Choroid plexus epithelial cell (primary cell): Measurements from ENCODE around the gene MYO5A.
"Not testable (repeated sequence)": the region's sequence is repeated elsewhere in the genome, so short reads cannot be mapped to it uniquely, and the experiment has no call there.

Experiments
- DNase-seq: peaks from one replicate; pipeline ENCODE4 v3.0.0-alpha.2; 2010; ENCODE audit warnings: low read depth
- H3K4me3 ChIP-seq: 2 replicates; pipeline ENCODE4 v1.5.1; 2011; ENCODE audit warnings: low read depth, mild to moderate bottlenecking, control low read depth, low read length, moderate library complexity
- TF ChIP-seq, protein P1 (sequence below): conservative IDR thresholded peaks from 2 replicates; pipeline ENCODE4 v1.5.1; 2011; ENCODE audit warnings: low read depth, mild to moderate bottlenecking, control low read depth, inconsistent platforms, low read length, moderate library complexity

The MYO5A gene

DNA sequence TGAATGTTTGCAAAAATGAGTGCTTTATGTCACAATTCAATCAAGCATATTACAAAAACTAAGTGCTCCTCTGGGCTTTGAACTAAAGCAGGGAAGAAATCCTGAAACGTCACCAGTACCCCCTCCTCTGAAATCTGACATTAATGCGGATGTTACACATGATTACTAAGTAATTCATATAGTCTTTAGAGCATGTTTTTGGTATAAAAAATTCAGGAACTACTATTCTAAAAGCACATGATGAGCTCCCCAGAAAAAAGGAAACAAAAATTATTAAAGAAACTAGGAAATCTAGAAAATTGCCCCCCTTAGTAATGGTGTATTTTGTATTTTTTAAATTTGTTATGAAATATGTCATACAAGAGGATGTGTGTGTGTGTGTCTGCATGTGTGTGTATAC lies 87.7 kb downstream of the MYO5A start:
- H3K4me3 ChIP-seq, result no peak overlapping the region
- TF ChIP-seq, protein P1, sequence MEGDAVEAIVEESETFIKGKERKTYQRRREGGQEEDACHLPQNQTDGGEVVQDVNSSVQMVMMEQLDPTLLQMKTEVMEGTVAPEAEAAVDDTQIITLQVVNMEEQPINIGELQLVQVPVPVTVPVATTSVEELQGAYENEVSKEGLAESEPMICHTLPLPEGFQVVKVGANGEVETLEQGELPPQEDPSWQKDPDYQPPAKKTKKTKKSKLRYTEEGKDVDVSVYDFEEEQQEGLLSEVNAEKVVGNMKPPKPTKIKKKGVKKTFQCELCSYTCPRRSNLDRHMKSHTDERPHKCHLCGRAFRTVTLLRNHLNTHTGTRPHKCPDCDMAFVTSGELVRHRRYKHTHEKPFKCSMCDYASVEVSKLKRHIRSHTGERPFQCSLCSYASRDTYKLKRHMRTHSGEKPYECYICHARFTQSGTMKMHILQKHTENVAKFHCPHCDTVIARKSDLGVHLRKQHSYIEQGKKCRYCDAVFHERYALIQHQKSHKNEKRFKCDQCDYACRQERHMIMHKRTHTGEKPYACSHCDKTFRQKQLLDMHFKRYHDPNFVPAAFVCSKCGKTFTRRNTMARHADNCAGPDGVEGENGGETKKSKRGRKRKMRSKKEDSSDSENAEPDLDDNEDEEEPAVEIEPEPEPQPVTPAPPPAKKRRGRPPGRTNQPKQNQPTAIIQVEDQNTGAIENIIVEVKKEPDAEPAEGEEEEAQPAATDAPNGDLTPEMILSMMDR, result no peak
- no peak for DNase-seq

DNA sequence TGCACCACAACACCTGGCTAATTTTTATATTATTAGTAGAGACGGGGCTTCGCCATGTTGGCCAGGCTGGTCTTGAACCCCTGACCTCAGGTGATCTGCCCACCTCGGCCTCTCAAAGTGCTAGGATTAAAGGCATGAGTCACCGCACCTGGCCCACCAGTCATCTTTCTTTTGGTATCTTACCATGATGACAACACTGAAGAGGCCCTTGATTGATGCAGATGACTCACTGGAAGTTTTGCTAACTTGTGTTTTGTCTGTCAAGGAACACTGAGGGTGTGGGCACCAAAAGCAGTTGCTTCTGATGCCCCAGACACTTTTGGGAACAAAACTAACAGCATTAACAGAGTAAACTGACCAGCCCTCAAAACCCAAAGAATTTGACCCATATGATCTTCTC lies 88.3 kb downstream of the MYO5A start:
- H3K4me3 ChIP-seq, result no peak overlapping the region
- TF ChIP-seq, protein P1, result no peak
- no peak for DNase-seq

DNA sequence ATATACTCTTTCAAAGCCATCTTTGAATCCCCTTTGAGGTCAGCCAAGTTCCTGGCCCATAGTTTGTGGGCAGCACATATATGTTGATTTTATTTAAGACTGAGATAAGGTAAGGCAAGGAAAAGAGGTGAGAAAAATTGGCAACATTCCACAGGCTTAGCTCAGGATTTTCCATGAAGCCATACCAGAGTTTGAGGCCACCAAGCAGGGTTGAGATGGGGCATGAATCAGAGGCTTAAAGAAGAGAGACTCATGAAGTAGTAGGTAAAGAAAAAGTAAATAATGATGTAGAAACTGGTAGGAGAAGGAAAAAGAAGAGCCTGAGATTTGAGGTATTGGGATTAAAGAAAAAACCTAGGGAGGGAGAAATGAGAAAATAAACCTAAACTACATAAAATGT lies 89.2 kb downstream of the MYO5A start:
- DNase-seq, result no peak
- no peak overlapping the region for H3K4me3 ChIP-seq
- TF ChIP-seq, protein P1, result no peak

DNA sequence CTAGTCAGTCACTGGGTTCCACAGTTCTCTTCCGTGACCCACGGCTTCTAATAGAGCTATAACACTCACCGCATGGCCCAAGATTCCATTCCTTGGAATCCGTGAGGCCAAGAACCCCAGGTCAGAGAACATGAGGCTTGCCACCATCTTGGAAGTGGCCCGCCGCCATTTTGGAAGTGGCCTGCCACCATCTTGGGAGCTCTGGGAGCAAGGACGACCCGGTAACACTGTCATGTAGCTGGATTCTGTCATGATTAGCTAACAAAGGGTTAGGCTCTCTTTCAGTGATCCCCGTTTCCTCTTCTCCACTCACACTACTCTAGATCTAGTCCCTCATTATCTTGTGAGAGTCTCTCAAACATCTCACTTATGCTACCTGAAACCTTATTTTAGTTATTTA lies 89.6 kb downstream of the MYO5A start:
- H3K4me3 ChIP-seq, DNase-seq: not testable (repeated sequence)

DNA sequence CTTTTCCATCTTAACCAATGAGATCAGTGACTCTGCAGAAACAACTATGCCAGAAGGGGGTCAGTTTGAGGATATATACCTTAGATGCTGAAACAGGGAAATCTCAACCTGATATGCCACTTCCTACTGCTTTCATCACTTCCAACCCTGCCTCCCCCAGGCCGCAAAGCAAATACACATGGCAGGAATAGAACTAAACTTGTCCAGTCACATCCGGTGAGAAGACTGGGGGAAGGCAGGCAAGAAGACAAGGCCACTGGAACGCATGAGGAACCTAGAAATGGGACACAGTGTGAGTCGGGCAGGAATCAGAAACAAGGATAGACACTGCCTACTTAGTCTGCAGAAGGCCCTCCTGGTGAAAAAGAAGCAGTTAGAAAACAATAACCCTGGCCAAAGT lies 90.6 kb downstream of the MYO5A start:
- TF ChIP-seq, protein P1, result no peak
- DNase-seq, result no peak
- no peak overlapping the region for H3K4me3 ChIP-seq

DNA sequence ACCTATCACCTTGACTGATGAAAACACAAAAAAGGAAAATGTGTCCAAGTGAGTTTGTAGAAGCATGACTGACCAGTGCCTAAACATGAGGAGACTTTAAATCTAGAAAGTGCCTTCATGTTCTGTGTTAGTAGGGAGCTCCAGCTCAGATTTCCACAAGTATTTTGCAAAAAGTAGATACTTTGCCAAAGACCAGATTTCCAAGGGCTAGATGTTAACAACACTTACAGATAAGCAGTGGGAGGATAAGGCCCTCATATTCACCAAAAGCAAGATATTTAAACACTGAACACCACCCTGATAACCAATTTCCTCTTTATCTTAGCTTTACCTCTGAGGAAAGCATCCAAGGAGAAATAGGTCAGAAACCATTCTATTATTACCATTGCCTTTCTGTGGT lies 91.0 kb downstream of the MYO5A start:
- no peak for DNase-seq
- TF ChIP-seq, protein P1, result no peak
- H3K4me3 ChIP-seq, result no peak overlapping the region

DNA sequence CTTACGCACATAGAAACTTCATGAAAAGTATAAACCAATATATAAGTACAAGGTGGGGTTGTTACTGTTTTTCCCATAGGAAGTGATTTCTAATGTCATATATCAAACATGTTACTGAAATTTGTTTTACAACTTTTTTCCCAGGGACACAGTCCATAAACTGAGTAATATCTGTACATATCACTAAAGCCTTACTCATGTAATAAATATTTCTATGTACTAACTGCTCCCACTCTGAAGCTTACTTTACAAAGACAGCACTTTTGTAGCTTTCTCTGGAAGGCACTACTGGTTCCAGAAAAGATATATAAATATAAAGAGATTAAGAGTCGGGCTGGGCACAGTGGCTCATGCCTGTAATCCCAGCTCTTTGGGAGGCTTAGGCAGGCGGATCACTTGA lies 91.7 kb downstream of the MYO5A start:
- TF ChIP-seq, protein P1, result no peak
- no peak for DNase-seq
- no peak overlapping the region for H3K4me3 ChIP-seq

DNA sequence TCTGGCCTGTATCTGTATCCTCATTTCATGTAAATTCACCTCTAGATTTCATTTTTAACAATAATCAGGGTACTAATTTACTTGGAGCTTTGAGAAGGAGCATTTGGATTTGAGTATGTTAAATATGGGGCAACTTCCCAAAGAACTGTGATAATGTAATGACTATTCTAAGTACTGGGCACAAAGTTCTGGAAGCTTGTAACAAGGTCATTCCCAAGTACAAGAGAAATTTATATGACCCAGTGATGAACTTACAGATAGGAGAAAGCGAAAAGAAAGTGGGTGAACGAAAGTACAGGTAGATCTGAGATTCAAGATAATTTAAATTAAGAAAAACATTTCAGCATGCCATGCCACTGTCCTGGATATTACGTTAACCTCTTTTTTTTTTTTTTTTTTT lies 93.8 kb downstream of the MYO5A start:
- TF ChIP-seq, protein P1, result no peak
- H3K4me3 ChIP-seq, result no peak overlapping the region
- no peak for DNase-seq
